Measurements from ENCODE around the gene SUPT5H. TPM values are rescaled to one million over a fixed set of nuclear protein-coding genes. Genes with fewer than 3 reads are reported as not detected.
A peak's percentile ranks its signal among the peaks of the same experiment; 100 is the strongest.

Gene SUPT5H
- total RNA-seq, 1 donor from 2014 or later, result 91.4 TPM

GRCh38 chr19:39432677-39433025, 12.7 kb upstream of the SUPT5H start:
- no peak for TF ChIP-seq CTCF (IDR thresholded peaks at IDR 0.05; ENCODE audit: borderline replicate concordance)
- peaks cover 62% of the 10 kb centered on the region for H3K4me1 ChIP-seq
- no peaks in the 10 kb centered on the region for H3K9me3 ChIP-seq (replicated peaks)
- H3K4me3 ChIP-seq, result no peak overlapping the region
- DNase-seq, result no peak
- intact Hi-C loops (cut with micrococcal nuclease), result no loop called here
- H3K27ac ChIP-seq (replicated peaks), result no peak overlapping the region
- H3K27me3 ChIP-seq (ENCODE audit: low read depth), result no peaks in the 10 kb centered on the region
- peaks cover 32% of the 10 kb centered on the region for H3K36me3 ChIP-seq

- no peak for DNase-seq
- H3K27me3 ChIP-seq (ENCODE audit: low read depth), result peaks cover 4% of the 10 kb centered on the region
- no peak overlapping the region for H3K4me3 ChIP-seq
- peaks cover 32% of the 10 kb centered on the region for H3K36me3 ChIP-seq
- no peak overlapping the region for H3K27ac ChIP-seq (replicated peaks)
- intact Hi-C loops (cut with micrococcal nuclease), result no loop called here
- TF ChIP-seq CTCF (IDR thresholded peaks at IDR 0.05; ENCODE audit: borderline replicate concordance), result no peak
- peaks cover 52% of the 10 kb centered on the region for H3K4me1 ChIP-seq
- no peaks in the 10 kb centered on the region for H3K9me3 ChIP-seq (replicated peaks)
Observed at GRCh38 chr19:39433480-39434079, 11.8 kb upstream of the SUPT5H start.

DNA sequence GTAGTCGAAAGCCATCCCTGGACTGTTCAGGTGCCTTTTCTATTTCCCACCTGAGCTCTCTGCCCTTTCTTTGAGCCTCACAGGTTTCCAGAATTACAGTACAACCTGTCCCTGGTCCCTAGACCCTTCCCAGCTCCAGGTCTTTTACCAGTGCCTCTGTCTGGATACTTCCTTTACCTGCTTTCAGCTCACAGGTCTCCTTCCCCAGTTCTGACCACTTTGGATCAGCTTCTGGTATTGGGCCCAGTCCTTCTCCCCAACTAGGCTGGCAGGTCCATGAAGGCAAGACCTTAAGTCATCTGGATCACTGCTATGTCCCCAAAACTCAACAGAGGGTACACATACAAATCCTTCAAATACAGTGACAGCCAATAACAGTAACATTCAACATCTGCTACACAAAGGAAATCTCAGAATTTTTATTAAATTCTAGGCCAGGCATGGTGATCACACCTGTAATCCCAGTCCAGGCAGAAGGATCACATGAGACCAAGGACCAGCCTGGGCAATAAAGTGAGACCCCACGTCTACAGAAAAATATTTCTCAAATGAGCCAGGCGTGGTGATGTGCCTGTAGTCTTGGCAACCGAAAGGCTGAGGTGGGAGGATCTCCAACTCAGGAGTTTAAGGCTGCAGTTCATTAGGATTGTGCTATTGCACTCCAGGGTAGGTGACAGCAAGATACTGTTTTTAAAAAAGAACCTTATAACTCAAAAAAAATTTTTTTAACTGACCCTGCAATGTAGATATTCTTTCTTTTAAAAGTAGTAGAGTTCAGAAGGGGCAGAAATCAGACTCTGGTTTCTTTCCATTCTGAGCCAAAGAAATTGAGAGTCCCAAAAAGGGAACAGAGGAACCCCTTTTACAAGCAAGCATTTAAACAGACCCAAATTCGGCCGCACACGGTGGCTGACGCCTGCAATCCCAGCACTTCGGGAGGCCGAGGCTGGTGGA, 11.0 kb upstream of the SUPT5H start:
- peaks cover 44% of the 10 kb centered on the region for H3K4me1 ChIP-seq
- TF ChIP-seq CTCF (IDR thresholded peaks at IDR 0.05; ENCODE audit: borderline replicate concordance), result no peak
- DNase-seq, result no peak
- H3K9me3 ChIP-seq (replicated peaks), result no peaks in the 10 kb centered on the region
- peaks cover 32% of the 10 kb centered on the region for H3K36me3 ChIP-seq
- peak overlapping the region; percentile 87 for H3K27ac ChIP-seq (replicated peaks)
- intact Hi-C loops (cut with micrococcal nuclease), result no loop called here
- H3K27me3 ChIP-seq (ENCODE audit: low read depth), result peaks cover 4% of the 10 kb centered on the region
- peak overlapping the region; percentile 96 for H3K4me3 ChIP-seq

- H3K36me3 ChIP-seq, result peaks cover 32% of the 10 kb centered on the region
- no peaks in the 10 kb centered on the region for H3K9me3 ChIP-seq (replicated peaks)
- no peak for TF ChIP-seq CTCF (IDR thresholded peaks at IDR 0.05; ENCODE audit: borderline replicate concordance)
- H3K4me3 ChIP-seq, result peak within 1 kb of the TSS; percentile 96
- intact Hi-C loops (cut with micrococcal nuclease), result no loop called here
- peaks cover 4% of the 10 kb centered on the region for H3K27me3 ChIP-seq (ENCODE audit: low read depth)
- peak; percentile 99 for DNase-seq
- H3K4me1 ChIP-seq, result peaks cover 45% of the 10 kb centered on the region
- peak within 1 kb of the TSS; percentile 87 for H3K27ac ChIP-seq (replicated peaks)
Observed at GRCh38 chr19:39435499-39436349, 9.7 kb upstream of the SUPT5H start, which contains the start of gene RPS16. Gene RPS16 (minus strand): TSS chr19:39435949. CDS start chr19:39435895, 54 bp downstream.

DNA sequence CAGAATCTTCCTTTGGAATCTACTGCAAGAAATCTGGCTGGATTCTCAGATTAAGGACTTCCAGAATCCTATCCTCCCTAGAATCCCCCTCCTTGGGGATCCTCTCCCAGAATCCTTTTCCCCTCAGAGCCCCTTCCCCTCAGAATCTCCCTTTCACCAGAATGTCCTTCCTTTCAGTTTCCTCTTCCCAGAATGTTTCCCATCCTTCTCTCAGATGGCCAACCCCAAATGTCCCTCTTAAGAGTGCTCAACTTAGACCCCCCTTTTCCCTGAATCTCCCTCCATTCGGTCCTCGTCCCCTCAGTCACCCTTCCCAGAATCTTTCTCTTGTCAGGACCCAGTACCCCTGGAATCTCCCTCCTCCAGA, 9.0 kb upstream of the SUPT5H start:
- H3K4me3 ChIP-seq, result peak overlapping the region; percentile 96
- peaks cover 39% of the 10 kb centered on the region for H3K4me1 ChIP-seq
- no peaks in the 10 kb centered on the region for H3K9me3 ChIP-seq (replicated peaks)
- intact Hi-C loops (cut with micrococcal nuclease), result no loop called here
- H3K36me3 ChIP-seq, result peaks cover 32% of the 10 kb centered on the region
- DNase-seq, result no peak
- no peak for TF ChIP-seq CTCF (IDR thresholded peaks at IDR 0.05; ENCODE audit: borderline replicate concordance)
- H3K27me3 ChIP-seq (ENCODE audit: low read depth), result peaks cover 4% of the 10 kb centered on the region
- peak overlapping the region; percentile 87 for H3K27ac ChIP-seq (replicated peaks)
